ENCODE measurements around the gene NSL1. TPM values are rescaled to one million over a fixed set of nuclear protein-coding genes. Genes with fewer than 3 reads are reported as not detected.

The NSL1 gene
- polyA plus RNA-seq, 3 donors, result 16.8 to 80.3 (median 62.3) TPM

DNA sequence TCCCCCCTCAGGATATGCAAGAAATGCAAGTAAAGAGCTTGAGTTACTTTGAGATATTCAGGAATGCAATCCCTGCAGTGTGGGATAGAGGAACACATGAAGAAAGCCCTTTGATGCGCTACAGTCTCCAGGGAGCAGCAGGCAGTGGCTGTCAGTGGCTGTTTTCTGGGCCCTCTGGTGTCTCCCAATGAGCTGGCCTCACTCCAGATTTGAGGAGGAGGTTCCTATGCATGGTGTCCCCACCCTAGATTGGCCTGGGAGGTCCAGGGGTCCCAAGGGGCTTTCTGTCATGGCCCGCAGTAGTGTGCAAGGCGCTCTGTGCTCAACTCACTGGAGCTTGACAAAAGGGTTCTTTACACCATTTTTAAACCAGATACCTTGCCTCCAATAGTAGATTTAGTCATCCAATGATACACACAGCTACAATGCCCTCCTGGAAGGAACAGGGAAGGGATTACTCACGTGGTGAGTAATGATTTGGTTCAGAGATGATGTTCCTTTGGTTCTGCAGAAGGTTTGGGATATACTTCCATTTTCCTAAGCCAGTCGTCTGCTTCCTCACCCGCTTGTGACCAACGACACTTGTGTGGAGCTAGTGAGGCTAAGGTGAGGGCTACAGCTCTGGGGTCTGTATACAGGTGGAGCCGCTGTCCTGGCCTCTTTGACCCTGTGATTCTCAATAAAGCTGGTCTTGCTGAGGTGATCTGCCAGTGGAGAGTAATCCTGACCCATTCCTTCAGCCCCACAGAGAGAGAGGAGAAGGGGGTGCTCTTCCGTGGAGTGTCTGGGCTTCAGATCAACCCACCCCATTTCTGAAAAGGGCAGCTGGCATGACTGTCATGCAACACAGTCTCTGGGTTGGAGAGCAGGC lies 98.6 kb downstream of the NSL1 start:
- Histone ChIP-seq H2AFZ (ENCODE audit: insufficient read depth, low read depth, low read length, poor library complexity, severe bottlenecking) (no peak overlapping the region), H3K4me3 (replicated peaks in 1 of 3; ENCODE audit: low read depth in 2 of 3, low read length in 3 of 3) (no peak overlapping the region), H3K27me3 (ENCODE audit: control insufficient read depth in 2 of 2, insufficient read depth in 2 of 2, low read length in 2 of 2) (peaks cover 5 to 12% of the 10 kb centered on the region in 2 donors), H3K9me3 (replicated peaks in 1 of 2; ENCODE audit: control insufficient read depth in 1 of 2, insufficient read depth in 1 of 2, low read length in 2 of 2) (no peaks in the 10 kb centered on the region), H4K20me1 (ENCODE audit: insufficient read depth, low read length) (no peaks in the 10 kb centered on the region), H3K36me3 (replicated peaks in 1 of 2; ENCODE audit: control insufficient read depth in 1 of 2, insufficient read depth in 2 of 2, low read length in 2 of 2) (no peaks in the 10 kb centered on the region), H3K4me1 (ENCODE audit: control insufficient read depth in 1 of 2, insufficient read depth in 2 of 2, low read length in 2 of 2) (peaks cover under 1 to 4% of the 10 kb centered on the region in 2 donors), H3K27ac (ENCODE audit: low read depth in 1 of 2, low read length in 2 of 2) (no peak overlapping the region), H3K4me2 (replicated peaks; ENCODE audit: extremely low read depth, low read length, poor library complexity, severe bottlenecking) (no peak overlapping the region), H3K9ac (ENCODE audit: insufficient read depth, low read length, poor library complexity, severe bottlenecking) (no peak overlapping the region), H3K79me2 (ENCODE audit: insufficient read depth, low read length) (no peaks in the 10 kb centered on the region)
- Mint-ChIP-seq H3K4me1 (peaks cover 14% of the 10 kb centered on the region), H3K9me3 (peaks cover 0 to 2% (median 0%) of the 10 kb centered on the region in 7 donors), H3K27ac (no peak overlapping the region), H3K27me3 (ENCODE audit: low read depth in 3 of 3) (peaks cover 10 to 31% (median 21%) of the 10 kb centered on the region in 3 donors), H3K4me3 (no peak overlapping the region), H3K36me3 (peaks cover 10 to 23% of the 10 kb centered on the region in 2 donors)
- TF ChIP-seq, protein P1, sequence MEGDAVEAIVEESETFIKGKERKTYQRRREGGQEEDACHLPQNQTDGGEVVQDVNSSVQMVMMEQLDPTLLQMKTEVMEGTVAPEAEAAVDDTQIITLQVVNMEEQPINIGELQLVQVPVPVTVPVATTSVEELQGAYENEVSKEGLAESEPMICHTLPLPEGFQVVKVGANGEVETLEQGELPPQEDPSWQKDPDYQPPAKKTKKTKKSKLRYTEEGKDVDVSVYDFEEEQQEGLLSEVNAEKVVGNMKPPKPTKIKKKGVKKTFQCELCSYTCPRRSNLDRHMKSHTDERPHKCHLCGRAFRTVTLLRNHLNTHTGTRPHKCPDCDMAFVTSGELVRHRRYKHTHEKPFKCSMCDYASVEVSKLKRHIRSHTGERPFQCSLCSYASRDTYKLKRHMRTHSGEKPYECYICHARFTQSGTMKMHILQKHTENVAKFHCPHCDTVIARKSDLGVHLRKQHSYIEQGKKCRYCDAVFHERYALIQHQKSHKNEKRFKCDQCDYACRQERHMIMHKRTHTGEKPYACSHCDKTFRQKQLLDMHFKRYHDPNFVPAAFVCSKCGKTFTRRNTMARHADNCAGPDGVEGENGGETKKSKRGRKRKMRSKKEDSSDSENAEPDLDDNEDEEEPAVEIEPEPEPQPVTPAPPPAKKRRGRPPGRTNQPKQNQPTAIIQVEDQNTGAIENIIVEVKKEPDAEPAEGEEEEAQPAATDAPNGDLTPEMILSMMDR (IDR thresholded peaks at IDR 0.05), result no peak
- intact Hi-C loops (cut with micrococcal nuclease), result no loop called here
- no peak for DNase-seq
- 91% methylated on average over 6 of the region's 9 CpGs for WGBS (ENCODE audit: insufficient coverage)

DNA sequence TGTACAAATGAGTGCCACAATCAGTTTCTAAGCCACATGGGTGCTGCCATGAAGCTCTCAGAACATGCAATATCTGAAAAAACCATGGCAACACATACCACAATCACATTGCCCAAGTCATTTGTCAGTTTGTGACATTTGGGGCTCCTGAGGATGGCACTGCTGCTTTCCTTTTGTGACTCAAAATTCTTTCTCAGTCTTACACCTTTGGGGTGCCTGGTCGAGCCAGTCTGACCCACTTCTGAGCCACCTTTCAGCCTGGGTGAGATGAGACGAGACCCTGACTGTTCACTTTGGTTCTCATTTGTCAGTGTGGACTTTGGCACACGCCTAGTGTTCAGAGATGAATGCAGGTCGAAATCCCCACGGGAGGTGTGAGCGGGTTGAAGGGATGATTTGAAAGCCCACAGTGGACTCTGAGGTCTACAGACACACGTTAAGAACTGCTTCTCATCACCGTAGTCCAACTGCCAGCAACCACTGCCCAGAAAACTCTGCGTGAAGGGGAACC lies 100.0 kb downstream of the NSL1 start:
- no peaks in the 10 kb centered on the region for H3K36me3 ChIP-seq (replicated peaks in 1 of 2; ENCODE audit: control insufficient read depth in 1 of 2, insufficient read depth in 2 of 2, low read length in 2 of 2)
- peaks cover 12% of the 10 kb centered on the region for H3K4me1 Mint-ChIP-seq
- no peak overlapping the region for H3K4me3 ChIP-seq (replicated peaks in 1 of 3; ENCODE audit: low read depth in 2 of 3, low read length in 3 of 3)

More for the DNA sequence above, 100.0 kb downstream of the NSL1 start:
- Mint-ChIP-seq H3K9me3 (peaks cover 0 to 2% (median 0%) of the 10 kb centered on the region in 7 donors), H3K4me3 (no peak overlapping the region), H3K27me3 (ENCODE audit: low read depth in 3 of 3) (peaks cover 9 to 18% (median 11%) of the 10 kb centered on the region in 3 donors), H3K27ac (no peak overlapping the region), H3K36me3 (peaks cover 10 to 24% of the 10 kb centered on the region in 2 donors)
- no peak for DNase-seq
- Histone ChIP-seq H3K9me3 (replicated peaks in 1 of 2; ENCODE audit: control insufficient read depth in 1 of 2, insufficient read depth in 1 of 2, low read length in 2 of 2) (no peaks in the 10 kb centered on the region), H3K9ac (ENCODE audit: insufficient read depth, low read length, poor library complexity, severe bottlenecking) (no peak overlapping the region), H3K4me2 (replicated peaks; ENCODE audit: extremely low read depth, low read length, poor library complexity, severe bottlenecking) (no peak overlapping the region), H3K79me2 (ENCODE audit: insufficient read depth, low read length) (no peaks in the 10 kb centered on the region), H3K27me3 (ENCODE audit: control insufficient read depth in 2 of 2, insufficient read depth in 2 of 2, low read length in 2 of 2) (no peaks in the 10 kb centered on the region), H3K4me1 (ENCODE audit: control insufficient read depth in 1 of 2, insufficient read depth in 2 of 2, low read length in 2 of 2) (peaks cover 0 to 1% of the 10 kb centered on the region in 2 donors), H3K27ac (ENCODE audit: low read depth in 1 of 2, low read length in 2 of 2) (no peak overlapping the region), H4K20me1 (ENCODE audit: insufficient read depth, low read length) (no peaks in the 10 kb centered on the region), H2AFZ (ENCODE audit: insufficient read depth, low read depth, low read length, poor library complexity, severe bottlenecking) (no peak overlapping the region)
- TF ChIP-seq, protein P1 (IDR thresholded peaks at IDR 0.05), result no peak
- intact Hi-C loops (cut with micrococcal nuclease), result no loop called here
- WGBS (ENCODE audit: insufficient coverage), result 91% methylated on average over 7 of the region's 9 CpGs
